Tibial nerve (tissue), 3 donors: ENCODE data around the gene CKAP5.

Experiments
- CTCF ChIP-seq, 5 experiments: fragments of 200-600 bp in 3 of 5; fragments of 450-650 bp in 2 of 5; sonication (generic) in 3 of 5; IDR thresholded peaks; one replicate each; pipeline ENCODE4 v1.5.1; 2016 to 2019; ENCODE audit warnings: antibody characterized with exemption in 5 of 5, mild to moderate bottlenecking in 3 of 5, moderate library complexity in 2 of 5
- POLR2A ChIP-seq, 2 donors: fragments of 450-650 bp; IDR thresholded peaks; one replicate each; pipeline ENCODE4 v1.6.1; 2017; ENCODE audit warnings: antibody characterized with exemption in 2 of 2, mild to moderate bottlenecking in 2 of 2, moderate library complexity in 2 of 2

- TF ChIP-seq CTCF (IDR thresholded peaks at IDR 0.05) (no peak), POLR2A (IDR thresholded peaks at IDR 0.05) (no peak)
Observed at GRCh38 chr11:46697303-46697702, 148.8 kb downstream of the CKAP5 start.
